HG03097 (cell line): ENCODE data around the gene ZNF317.

Experiments used
- ATAC-seq: cut with Tn5 transposase; IDR thresholded peaks from one replicate; pipeline ENCODE4 v1.9.1; 2021; ENCODE audit not compliant: unreplicated experiment, low FRiP score

Gene ZNF317

DNA sequence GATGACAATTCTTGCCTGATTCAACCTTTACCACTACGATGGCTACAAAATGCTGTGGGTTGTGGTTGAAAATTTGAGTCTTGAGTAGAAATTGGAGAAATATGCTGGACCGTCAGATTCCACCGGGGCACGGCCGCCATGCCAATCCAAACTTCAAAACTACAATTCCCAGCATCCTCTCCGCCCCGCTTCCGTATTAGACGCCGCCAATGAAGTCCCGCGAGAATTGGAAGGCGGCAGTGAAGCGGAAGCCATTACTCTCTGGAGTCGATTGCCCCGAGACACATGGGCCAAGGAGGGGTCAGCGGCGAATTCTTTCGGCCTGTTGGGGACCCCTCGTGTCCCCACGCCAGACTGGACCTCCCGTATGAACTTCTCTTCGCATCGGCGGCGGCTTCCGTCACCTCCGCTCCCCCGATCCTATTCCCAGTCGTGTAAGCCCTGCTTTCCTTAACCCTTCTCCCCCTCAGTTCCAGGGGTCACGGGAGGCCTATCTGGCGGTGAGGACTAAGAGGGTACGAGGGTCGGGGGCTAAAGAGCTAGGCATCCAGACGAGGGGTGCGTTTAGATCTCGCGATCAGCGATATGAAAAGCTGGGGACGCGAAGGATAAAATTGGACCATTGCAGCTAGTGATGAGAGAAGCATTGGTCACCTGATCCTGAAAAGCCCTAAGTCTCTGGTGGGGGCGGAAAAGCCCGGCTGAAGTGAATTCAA, at the start of gene ZNF317:
Gene ZNF317 (plus strand): TSS at position 239 of the 716 bp plus-strand sequence. CDS start 15,620 bp downstream, outside the sequence.
- ATAC-seq = peak; percentile 92

DNA sequence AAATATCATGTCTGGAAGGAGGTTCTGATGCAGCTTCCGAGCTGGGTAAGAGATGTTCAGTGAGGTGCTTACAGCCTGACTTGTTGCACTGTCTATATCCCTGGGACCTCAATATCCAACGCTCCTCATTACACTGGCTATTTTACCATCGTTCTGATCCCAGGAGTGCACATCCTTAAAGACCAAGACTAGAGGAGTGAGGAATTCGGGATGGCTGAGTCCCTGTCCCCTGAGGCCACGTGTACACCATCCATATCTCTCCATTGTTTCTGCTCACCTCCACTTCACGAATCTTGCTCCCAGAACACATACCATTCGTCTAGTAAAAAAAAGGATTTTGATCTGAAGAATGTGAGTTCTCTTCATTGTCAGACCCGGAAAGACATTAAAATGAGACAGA, 32.8 kb upstream of the ZNF317 start, which contains the start of gene OR7G2:
Gene OR7G2 (minus strand): TSS at position 101 of the 400 bp plus-strand sequence. CDS start 4,232 bp downstream, outside the sequence.
- ATAC-seq = no peak

DNA sequence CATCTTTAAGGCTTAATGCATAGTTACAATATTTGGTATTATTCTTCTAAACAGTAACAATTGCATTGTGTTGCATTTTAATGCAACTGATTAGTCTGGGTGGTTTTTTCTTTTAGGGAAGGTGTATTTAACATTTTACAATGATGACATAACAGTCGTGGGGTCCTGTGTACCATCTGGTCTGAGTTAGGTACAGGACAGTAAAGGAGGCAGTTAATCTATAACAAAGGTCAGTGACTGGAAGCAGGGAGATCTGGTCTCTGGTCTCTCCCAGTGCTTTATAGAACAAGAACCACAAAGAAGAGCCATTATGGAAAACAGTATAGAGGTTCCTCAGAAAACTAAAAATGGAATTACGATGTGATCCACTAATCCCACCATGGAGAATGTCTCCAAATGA, 30.2 kb upstream of the ZNF317 start:
- no peak for ATAC-seq

DNA sequence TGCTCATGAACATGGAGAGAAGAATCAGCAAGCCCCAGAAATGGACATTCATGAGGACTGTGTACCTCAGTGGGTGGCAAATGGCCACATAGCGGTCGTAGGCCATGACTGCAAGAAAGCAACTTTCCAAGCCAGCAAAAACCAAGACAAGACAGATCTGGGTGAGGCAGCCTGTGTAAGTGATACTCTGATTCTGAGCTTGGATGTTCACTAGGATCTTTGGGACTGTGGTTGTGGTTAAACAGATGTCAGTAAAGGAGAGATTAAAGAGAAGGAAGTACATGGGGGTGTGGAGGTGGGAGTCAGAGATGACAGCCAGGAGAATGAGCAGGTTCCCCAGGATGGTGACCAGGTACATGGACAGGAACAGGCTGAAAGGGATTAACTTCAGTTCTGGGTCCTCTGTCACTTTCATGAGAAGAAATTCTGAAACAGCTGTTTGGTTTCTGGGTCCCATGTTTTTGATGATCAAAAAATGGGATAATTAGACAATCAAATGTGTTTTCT, 24.8 kb upstream of the ZNF317 start, which contains the start of gene OR7G1:
Gene OR7G1 (minus strand): TSS at position 457 of the 507 bp plus-strand sequence. CDS start 0 bp downstream, at position 457.
- no peak for ATAC-seq

DNA sequence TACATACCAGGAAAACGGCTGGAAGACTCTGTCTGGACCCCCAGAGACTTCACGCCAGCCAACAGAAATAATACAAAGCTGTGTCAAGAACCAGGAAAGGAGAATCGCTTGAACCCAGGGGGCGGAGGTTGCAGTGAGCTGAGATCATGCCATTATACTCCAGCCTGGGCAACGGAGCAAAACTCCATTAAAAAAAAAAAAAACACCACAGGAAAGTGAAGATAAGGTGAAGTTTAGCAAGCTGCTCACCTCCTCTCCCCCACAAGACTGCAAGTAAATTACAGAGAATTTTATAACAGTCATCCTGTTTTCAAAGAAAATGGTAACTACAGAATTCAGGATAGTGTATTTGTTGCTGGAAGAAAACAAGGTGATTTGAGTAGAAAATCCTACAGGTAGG, 23.6 kb upstream of the ZNF317 start:
- no peak for ATAC-seq

DNA sequence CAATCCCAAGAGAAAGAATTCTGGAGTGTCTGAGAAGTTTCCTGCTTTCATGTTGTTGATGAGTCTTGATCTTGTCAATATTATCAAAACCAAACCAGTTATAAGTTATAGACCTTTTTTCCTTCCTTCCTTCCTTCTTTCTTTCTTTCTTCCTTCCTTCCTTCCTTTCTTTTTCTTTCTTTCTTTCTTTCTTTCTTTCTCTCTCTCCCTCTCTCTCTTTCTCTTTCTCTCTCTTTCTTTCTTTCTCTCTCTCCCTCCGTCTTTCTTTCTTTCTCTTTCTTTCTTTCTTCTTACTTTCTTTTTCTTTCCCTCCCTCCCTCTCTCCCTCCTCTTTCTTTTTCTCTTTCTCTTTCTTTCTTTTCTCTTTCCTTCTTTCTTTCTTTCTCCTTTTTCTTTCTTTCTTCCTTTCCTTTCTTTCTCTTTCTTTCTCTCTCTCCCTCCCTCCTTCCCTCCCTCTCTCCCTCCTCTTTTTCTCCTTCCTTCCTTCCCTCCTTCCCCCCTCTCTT, 13.2 kb upstream of the ZNF317 start, which contains the start of gene OR7G3:
Gene OR7G3 (minus strand): TSS at position 51 of the 506 bp plus-strand sequence. CDS start 0 bp downstream, at position 51.
- ATAC-seq = no peak

DNA sequence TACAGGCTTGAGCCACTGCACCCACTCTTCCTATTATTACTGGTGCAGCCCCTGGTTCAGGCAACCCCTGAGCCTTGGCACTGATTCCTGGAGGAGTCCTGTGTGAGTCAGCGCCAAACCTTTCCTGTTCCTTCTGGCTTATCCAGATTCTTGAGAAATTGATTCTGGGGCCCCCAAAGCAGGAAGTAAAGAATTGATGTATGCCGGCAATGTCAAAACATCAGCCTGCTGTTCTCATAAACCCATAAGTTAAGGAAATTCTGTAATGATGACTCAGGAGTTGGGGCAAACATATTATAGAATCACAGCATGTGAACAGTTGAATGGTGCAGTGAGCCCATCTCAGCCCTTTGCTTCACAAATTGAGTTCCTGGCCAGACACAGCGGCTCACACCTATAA, 12.0 kb upstream of the ZNF317 start:
- no peak for ATAC-seq

DNA sequence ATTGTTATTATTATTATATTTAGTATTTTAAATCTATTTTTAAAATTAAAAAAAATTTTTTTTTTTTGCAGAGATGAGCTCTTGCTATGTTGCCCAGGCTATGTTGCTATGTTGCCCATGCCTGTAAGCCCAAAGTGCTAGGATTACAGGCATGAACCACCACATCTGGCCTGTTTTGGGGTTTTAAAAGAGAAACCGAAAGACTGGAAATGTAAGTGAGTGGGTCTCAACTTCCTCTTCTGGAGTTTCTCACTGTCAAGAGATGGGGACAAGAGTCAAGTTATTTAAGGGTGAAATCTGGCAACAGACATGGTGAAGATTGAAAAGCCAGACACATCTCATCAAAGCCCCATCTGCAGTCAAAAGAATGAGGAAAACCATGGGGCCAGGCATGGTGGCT, 9.2 kb upstream of the ZNF317 start:
- no peak for ATAC-seq

DNA sequence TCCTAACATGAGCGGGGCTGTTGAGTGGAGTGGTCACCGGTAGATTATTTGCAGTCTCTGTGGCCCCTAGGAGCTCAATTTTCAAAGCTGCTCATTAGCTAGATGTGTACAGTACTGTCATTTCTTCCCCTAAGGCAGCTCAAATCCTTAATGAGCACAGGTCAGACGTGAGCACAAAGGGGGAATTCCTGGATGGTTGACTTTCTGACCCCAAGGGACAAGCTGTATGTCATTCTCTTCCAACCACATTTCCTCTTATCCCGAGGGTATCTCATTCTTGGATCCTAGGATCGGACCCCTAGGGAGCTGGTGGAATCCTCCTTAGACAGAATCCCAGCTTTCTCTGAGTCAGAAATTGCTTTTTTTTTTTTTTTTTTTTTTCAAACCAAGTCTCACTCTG, 7.8 kb upstream of the ZNF317 start:
- ATAC-seq = no peak

DNA sequence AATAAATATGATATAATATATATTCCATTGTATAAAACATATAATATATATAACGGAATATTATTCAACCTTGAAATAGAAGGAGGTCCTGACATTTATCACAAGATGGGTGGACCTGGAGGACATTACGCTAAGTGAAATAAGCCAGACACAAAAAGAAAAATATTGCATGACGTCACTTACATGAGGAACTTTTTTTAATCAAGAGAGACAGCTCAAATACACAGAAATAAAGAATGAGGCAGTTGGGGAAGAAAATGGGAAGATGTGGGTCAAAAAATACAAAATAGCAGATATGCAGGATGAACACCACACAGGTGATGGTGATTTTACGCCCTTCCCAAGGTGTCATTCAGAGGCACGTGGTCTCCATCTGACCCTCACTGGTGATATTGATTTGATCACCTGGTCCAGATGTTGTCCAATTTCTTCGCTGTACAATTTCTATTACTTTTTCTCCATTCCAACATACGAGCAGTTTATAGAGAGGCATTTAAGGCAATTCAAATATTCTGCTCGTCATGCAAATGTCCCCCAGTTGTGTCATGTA, 513 bp upstream of the ZNF317 start:
- ATAC-seq = peak; percentile 8

DNA sequence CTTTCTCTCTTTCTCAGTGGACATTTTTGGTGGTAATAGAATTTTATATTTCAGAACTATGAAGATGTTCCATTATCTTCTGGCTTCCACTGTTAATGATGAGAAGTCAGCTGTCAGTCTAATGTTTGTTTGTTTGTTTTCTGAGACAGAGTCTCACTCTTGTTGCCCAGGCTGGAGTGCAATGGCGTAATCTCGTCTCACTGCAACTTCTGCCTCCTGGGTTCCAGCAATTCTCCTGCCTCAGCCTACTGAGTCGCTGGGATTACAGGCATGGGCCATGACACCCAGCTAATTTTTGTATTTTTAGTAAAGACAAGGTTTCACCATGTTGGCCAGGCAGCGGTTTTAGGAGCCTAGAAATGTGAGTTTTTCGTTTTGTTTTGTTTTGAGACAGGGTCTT, 4.7 kb downstream of the ZNF317 start:
- ATAC-seq = no peak

DNA sequence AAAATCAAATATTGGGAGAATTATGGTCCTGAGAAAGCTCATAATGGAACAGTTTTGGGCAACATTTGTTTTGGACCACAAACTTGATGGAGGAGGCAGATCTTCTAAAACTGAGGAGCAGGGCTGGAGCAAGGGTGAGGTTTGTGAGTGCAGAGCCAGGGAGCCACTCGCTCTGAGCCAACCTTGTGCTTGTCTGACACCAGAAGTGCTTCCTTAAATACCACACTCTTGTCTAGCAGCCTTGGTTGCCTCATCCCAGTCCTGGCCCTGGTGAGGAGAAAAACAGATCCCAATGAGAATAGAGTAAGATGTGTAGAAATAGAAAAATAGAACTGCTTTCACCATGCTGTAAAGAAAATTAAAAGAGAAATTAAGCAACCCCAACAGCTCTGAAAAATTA, 6.7 kb downstream of the ZNF317 start:
- ATAC-seq = no peak

DNA sequence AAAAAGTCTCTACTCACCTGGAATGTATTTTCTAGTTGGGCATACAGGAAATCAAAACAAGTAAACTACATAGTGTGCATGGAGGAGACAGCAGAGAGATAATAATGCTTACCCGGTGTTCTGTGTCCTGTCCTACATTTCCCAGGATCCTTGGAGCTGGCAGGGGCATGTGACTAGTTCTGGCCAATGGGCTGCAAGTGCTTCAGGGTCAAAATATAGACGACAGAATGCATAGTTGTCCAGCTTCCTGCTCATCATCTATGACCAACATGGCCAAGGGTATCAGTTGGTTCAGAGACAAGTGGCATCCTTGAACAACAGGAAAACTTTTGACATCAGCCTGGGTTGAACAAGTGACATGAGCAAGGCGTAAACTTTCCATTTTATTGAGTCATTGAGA, 8.5 kb downstream of the ZNF317 start:
- ATAC-seq = no peak

DNA sequence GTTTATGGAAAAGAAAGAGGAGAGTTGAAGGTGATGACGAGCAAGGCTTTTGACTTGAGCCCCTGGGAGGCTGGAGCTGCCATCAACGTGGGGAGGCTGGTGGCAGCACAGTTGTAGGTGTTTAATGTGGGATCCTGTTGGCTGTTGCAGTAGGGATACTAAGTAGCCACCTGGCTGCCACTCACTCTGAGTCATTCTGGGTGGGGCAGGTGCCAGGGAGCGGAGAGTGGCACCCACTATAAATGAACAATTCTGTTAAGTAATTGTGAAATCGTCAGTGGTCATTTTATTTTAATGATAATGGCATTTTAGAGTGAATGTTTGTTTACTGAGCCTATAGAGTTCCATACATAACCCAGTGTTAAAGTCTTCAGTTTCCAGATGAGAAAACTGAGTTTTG, 9.8 kb downstream of the ZNF317 start:
- ATAC-seq = no peak

DNA sequence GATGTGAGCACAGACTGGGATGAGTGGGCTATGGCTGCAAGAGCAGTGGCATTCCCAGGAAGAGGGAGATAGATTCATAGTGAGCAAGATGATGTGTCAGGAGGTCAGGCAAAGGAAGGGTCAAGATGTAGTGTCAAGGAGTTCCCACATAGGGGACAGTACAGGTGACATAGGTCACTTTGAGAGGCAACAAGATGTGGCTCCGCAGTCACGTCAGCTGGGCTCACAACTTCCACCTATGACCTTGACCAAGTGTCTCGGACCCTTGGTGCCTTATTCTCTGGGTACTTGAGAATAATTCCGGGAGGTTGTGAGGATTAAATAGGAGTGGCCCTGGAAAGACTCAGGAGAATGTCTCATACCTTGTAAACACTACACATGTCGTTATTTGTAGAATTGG, 10.5 kb downstream of the ZNF317 start:
- no peak for ATAC-seq

DNA sequence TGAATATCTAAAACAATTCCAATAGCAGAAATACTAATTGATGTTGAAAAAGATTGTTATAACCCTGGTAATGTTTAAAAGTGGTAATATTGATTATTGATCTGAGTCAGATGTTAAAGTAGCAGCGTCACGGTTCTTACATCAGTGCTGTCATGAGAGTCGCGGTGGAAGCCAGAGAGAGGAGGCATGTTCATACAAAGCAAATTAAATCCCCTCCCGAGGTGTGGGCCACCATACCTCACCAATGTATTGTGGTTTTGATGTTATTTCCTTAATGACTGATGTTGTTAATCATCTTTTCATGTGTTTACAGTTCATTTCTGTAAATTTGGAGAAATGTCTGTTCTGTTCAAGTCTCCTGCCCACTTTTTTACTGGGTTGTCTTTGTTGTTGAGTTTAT, 11.2 kb downstream of the ZNF317 start:
- no peak for ATAC-seq

DNA sequence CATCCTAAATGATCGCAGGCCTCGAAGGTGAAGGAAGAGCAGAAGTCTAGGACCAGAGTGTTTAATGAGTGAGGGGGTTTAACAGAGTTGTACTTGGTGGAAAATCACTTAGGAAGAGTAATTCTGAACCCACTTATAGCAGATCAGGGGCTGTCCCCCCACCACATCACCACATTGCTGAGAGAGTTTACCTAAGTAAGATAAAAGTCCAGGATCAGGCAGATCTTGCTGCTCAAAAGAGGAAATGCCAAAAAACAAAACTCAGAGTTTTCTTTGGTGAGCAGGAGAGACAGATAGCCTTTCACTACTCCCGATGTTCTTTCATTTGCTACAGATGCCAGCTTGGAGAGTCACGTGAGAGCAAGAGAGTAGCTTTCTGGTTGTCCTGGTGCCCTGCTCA, 15.4 kb downstream of the ZNF317 start:
- no peak for ATAC-seq

DNA sequence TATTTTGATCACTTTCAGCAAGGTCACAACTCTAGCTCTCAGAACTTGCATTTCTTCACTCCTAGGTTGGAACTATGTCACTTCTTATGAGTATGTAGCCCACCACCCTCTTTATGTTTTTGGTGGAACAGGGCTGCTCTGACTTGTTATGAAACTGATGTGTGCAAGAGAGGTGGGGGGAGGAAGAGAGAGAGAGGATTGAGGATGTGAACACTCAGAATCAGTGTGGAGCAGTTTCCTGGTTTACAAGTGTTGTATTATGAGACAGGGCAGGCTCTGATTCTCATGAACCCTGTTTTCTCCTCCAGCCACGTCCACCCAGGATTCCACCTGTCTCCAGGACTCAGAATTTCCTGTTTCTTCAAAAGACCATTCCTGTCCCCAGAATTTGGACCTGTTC, 16.1 kb downstream of the ZNF317 start:
- no peak for ATAC-seq

DNA sequence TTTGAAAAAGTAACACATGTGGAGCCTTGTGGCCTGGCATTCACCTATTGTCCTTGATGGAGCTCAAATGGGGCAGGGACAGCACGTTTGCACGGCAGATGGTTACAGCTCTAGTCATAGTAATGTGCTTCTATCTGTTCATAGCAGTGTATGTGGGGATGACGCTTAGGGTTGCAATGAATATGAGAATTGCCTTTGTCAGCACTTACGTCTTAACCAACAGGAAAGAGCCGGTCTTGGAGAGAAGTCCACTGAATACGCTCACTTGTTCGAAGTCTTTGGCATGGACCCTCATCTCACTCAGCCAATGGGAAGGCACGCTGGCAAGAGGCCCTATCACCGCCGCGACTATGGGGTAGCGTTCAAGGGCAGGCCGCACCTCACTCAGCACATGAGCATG, 19.7 kb downstream of the ZNF317 start:
- ATAC-seq = no peak

DNA sequence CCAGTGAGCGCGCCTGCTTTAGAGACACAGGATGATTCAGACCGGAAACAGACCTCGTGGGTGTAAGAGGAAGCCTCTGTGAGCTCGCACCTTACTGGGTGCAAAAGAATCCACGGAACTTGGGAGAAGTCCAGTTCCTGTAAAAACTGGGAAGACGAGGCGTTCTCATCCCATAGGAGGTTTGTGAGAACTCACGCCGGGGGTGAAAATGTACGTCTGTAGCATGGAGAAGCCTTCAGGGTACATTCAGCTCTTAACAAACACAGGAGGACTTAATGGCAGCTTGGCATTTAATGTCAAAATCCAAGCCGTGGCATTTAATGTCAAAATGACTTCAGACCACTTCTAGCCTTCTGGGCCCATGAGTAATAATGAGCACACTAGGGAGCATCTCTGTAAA, 21.2 kb downstream of the ZNF317 start:
- no peak for ATAC-seq

DNA sequence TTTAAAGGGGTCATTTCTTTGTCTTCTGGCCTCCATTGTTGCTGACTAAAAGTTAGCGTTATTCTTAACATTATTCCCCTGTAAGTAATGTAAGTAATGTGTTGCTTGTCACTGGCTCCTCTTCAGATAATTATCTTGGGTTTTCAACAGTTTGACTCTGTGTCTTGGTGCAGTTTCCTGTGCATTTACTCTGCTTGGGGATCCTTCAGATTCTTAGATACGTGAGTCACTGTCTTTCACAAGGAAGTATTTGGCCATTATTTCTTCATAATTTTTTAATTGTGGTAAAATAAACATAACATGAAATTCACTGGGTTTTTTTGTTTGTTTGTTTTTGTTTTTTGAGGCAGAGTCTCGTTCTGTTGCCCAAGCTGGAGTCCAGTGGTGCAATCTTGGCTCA, 25.1 kb downstream of the ZNF317 start:
- no peak for ATAC-seq

DNA sequence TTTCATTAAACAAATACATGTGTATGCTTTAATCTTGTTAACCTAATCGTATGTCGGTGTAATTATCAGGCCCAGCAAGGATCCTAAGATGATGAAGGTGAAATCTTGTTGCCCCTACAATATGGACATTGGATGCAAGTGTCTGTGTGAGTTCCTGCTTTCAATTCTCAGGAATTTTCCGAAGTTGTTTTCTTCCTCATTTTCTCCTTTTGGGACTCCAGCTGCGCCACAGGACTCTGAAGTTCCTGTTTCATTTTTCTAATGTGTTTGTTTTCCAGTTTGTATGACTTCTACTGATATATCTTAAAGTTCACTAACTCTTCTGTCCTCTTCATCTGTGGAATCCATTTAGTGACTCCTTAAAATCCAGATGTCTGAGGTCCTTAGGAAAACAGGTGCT, 26.6 kb downstream of the ZNF317 start:
- ATAC-seq = no peak
